Activated CD4-positive, alpha-beta T cell treated with anti-CD3 and anti-CD28 coated beads, Interleukin-2, amount 50 U/mL, for 16 hours (primary cell): ENCODE data around the gene TRIP6.
"Not testable (repeated sequence)": the region's sequence is repeated elsewhere in the genome, so short reads cannot be mapped to it uniquely, and the experiment has no call there.

Source experiments
- DNase-seq: peaks from one replicate; pipeline ENCODE4 v3.0.0-alpha.2; 2020

The TRIP6 gene

GRCh38 chr7:100919779-100920437 lies 52.7 kb downstream of the TRIP6 start:
- DNase-seq = not testable (repeated sequence)

DNA sequence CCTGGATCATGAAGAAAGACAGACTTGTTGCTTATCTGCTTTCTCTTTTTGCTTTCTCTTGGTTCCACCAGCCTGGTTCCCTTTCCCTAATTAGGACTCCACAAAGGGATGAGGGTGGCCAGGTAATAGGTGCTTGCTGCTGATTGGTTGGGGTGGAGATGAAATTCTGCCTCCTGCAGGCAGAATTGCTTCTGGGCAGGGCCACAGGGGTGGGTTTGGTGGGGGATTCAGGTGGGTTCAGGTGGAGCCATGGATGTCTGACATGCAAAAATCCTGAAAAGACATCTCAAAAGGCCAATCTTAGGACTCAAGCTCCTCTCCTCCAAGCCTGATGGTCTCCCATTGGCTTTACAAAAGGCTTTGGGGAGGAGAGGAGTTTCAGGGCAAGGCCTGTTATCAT lies 53.9 kb downstream of the TRIP6 start:
- DNase-seq = no peak
